HG02938 (cell line): ENCODE measurements around the gene HBD.
"Not testable (repeated sequence)": the region's sequence is repeated elsewhere in the genome, so short reads cannot be mapped to it uniquely, and the experiment has no call there.

Experiments used
- ATAC-seq: cut with Tn5 transposase; IDR thresholded peaks from one replicate; pipeline ENCODE4 v1.9.1; 2021; ENCODE audit warnings: mild to moderate bottlenecking, moderate library complexity; ENCODE audit not compliant: unreplicated experiment

The HBD gene

GRCh38 chr11:5234381-5234834 lies at the start of gene HBD:
TSS of gene HBD (minus strand) at chr11:5234483. CDS start at chr11:5234433, 50 bp downstream.
- ATAC-seq, result peak; percentile 90

- ATAC-seq, result no peak
Measured at GRCh38 chr11:5283882-5284281, 49.6 kb upstream of the HBD start.

- ATAC-seq, result no peak
Measured at GRCh38 chr11:5283086-5283485, 48.8 kb upstream of the HBD start.

- no peak for ATAC-seq
Measured at GRCh38 chr11:5282628-5283027, 48.3 kb upstream of the HBD start.

GRCh38 chr11:5281596-5281995 lies 47.3 kb upstream of the HBD start:
- ATAC-seq, result no peak

GRCh38 chr11:5280582-5281102 lies 46.4 kb upstream of the HBD start:
- ATAC-seq, result peak; percentile 95

- ATAC-seq, result no peak
Measured at GRCh38 chr11:5279471-5280090, 45.3 kb upstream of the HBD start.

GRCh38 chr11:5277807-5278382 lies 43.6 kb upstream of the HBD start:
- no peak for ATAC-seq

GRCh38 chr11:5276697-5277096 lies 42.4 kb upstream of the HBD start:
- ATAC-seq, result no peak

- ATAC-seq, result no peak
Measured at GRCh38 chr11:5275369-5276110, 41.3 kb upstream of the HBD start.

GRCh38 chr11:5274395-5274794 lies 40.1 kb upstream of the HBD start:
- no peak for ATAC-seq

- ATAC-seq, result no peak
Measured at GRCh38 chr11:5272395-5273017, 38.2 kb upstream of the HBD start.

GRCh38 chr11:5269715-5270147 lies 35.4 kb upstream of the HBD start, which contains the start of gene HBE1:
TSS of gene HBE1 (minus strand) at chr11:5269945. CDS start at chr11:5269890, 55 bp downstream.
- ATAC-seq, result no peak

GRCh38 chr11:5267033-5267563 lies 32.8 kb upstream of the HBD start:
- no peak for ATAC-seq

- no peak for ATAC-seq
Measured at GRCh38 chr11:5266609-5267008, 32.3 kb upstream of the HBD start.

GRCh38 chr11:5265832-5266231 lies 31.5 kb upstream of the HBD start:
- ATAC-seq, result no peak

- no peak for ATAC-seq
Measured at GRCh38 chr11:5258543-5259262, 24.4 kb upstream of the HBD start.

GRCh38 chr11:5257296-5257695 lies 23.0 kb upstream of the HBD start:
- ATAC-seq, result no peak

- ATAC-seq, result not testable (repeated sequence)
Measured at GRCh38 chr11:5254646-5255413, 20.5 kb upstream of the HBD start, which contains the start of gene HBG2. TSS of gene HBG2 (minus strand) at chr11:5254781. CDS start at chr11:5254728, 53 bp downstream.
